Cardiac muscle cell (in vitro differentiated cells and primary cell): Measurements from ENCODE around the gene ERMP1. TPM values are rescaled to one million over a fixed set of nuclear protein-coding genes. Genes with fewer than 3 reads are reported as not detected.
"Not testable (repeated sequence)": the region's sequence is repeated elsewhere in the genome, so short reads cannot be mapped to it uniquely, and the experiment has no call there.

Source experiments
- DNase-seq, 2 donors: peaks; one replicate each; pipeline versions ENCODE4 v3.0.0 to v3.0.0-alpha.2; 2010 to 2017; ENCODE audit warnings: low read depth in 1 of 2, low spot score in 1 of 2
- H3K27ac ChIP-seq: fragments of 200-600 bp; sonication (generic); 2 replicates; pipeline ENCODE4 v1.5.1; 2016
- H3K27me3 ChIP-seq: fragments of 200-600 bp; sonication (generic); 2 replicates; pipeline ENCODE4 v1.6.0; 2016; ENCODE audit warnings: control low read depth
- H3K36me3 ChIP-seq: fragments of 200-600 bp; sonication (generic); 2 replicates; pipeline ENCODE4 v1.5.1; 2016; ENCODE audit warnings: control low read depth
- H3K4me1 ChIP-seq: fragments of 200-600 bp; sonication (generic); 2 replicates; pipeline ENCODE4 v1.8.1; 2017; ENCODE audit warnings: low read depth, mild to moderate bottlenecking, mixed run types
- H3K4me3 ChIP-seq: fragments of 200-600 bp; sonication (generic); 2 replicates; pipeline ENCODE4 v1.5.1; 2016; ENCODE audit warnings: mild to moderate bottlenecking
- H3K9me3 ChIP-seq: fragments of 200-600 bp; sonication (generic); 2 replicates; pipeline ENCODE4 v1.5.1; 2017; ENCODE audit warnings: low read depth, mild to moderate bottlenecking, control low read depth
- polyA plus RNA-seq: library from polyadenylated mRNA; unstranded; fragments of >200 nt; fragmentation: Nextera tagmentation; extraction: Ambion mirVana; gene quantifications from 2 replicates; pipeline ENCODE4 v1.2.1, GENCODE V29; 2016
- total RNA-seq: library from RNA; depleted of rRNA; stranded (reverse); fragments of >200 nt; gene quantifications from 2 replicates; pipeline ENCODE4 v1.2.3, GENCODE V29; 2016
- TF ChIP-seq, protein P1 (sequence below): IDR thresholded peaks from 2 replicates; pipeline ENCODE4 v1.5.1; 2012; ENCODE audit warnings: low read depth, mild to moderate bottlenecking, low read length

The ERMP1 gene
- total and polyA plus RNA-seq, 2 experiments from 2014 or later: 18.1 to 31.5 TPM

DNA sequence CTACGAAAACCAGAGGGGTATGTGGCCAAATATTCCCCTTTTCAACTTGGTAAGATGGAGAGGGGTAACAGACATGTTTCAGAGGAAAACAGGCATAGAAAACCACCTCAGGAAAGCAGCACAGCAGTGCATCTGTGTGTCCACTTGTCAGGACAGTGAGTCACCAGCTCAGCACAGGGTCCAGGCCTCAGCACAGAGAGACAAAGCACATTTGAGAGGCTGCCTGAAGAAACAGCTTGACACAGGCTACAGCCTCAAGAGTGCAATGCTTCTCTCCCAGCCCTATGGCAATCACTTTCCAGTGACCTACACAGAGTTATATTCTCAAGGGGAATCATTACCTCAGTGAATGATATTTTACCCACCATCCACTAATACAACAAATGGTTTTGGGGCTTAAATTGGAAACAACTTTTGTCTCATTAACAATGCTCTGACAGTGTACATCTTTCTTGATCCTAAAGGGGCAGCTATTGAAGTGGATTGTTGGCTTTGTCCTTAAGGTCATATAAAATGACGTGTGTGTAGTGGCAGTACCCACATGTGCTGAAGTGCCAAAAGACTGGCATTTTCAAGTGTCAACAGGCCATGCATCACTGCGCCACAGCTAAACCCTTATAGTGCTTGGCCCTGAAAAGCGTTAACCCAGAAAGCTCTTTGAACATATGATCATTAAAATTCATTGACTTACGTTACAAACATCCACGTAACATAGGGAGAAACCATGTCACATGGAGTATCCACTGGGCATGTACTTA, 46.4 kb downstream of the ERMP1 start:
- Histone ChIP-seq H3K4me3 (no peak overlapping the region), H3K27me3 (no peaks in the 10 kb centered on the region), H3K27ac (peak overlapping the region; percentile 27), H3K36me3 (peaks cover 8% of the 10 kb centered on the region), H3K4me1 (peaks cover 2% of the 10 kb centered on the region), H3K9me3 (no peaks in the 10 kb centered on the region)
- TF ChIP-seq, protein P1, sequence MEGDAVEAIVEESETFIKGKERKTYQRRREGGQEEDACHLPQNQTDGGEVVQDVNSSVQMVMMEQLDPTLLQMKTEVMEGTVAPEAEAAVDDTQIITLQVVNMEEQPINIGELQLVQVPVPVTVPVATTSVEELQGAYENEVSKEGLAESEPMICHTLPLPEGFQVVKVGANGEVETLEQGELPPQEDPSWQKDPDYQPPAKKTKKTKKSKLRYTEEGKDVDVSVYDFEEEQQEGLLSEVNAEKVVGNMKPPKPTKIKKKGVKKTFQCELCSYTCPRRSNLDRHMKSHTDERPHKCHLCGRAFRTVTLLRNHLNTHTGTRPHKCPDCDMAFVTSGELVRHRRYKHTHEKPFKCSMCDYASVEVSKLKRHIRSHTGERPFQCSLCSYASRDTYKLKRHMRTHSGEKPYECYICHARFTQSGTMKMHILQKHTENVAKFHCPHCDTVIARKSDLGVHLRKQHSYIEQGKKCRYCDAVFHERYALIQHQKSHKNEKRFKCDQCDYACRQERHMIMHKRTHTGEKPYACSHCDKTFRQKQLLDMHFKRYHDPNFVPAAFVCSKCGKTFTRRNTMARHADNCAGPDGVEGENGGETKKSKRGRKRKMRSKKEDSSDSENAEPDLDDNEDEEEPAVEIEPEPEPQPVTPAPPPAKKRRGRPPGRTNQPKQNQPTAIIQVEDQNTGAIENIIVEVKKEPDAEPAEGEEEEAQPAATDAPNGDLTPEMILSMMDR: no peak
- no peak for DNase-seq

DNA sequence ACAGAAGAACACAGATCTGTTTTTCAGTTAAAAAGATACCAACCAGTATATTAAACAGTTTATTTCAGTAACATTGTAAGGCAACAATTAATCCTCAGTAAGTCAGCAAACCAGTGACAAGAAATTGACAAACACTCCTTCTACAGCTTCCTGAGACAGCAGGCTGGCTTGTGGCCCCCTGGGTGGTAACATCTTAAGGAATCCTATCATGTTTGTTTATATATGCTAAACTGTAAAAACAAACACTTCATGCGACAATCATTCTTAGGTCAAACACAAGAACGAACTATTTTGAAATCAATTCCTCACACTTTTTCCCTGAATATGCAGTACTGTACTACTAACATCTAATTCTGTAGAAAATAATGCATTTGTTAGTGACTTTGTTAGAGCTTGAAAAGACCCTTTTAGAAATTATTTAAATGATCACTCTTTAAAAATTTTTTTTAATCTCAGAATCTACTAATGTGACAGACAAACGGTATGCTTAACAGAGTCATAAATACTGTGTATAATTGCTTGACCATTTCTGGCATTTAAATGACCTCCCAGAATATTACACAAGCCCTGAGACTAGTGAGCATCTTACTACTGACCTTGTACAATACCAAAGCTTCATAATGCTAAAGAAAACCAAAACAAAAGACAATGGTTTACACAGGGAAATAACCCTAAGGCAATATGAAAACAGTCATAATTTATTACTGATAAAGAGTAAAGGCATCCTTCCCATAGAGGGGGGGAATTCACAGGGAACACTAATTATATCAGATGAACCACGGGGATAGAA, 48.2 kb downstream of the ERMP1 start:
- DNase-seq: no peak
- H3K27ac ChIP-seq: no peak overlapping the region
- no peaks in the 10 kb centered on the region for H3K4me1 ChIP-seq
- H3K9me3 ChIP-seq: no peaks in the 10 kb centered on the region
- TF ChIP-seq, protein P1: no peak
- H3K4me3 ChIP-seq: no peak overlapping the region
- peaks cover 3% of the 10 kb centered on the region for H3K36me3 ChIP-seq
- no peaks in the 10 kb centered on the region for H3K27me3 ChIP-seq

GRCh38 chr9:5783982-5784381, 48.9 kb downstream of the ERMP1 start:
- DNase-seq: no peak
- Histone ChIP-seq H3K9me3 (no peaks in the 10 kb centered on the region), H3K27ac (no peak overlapping the region), H3K36me3 (peaks cover 3% of the 10 kb centered on the region), H3K4me3 (no peak overlapping the region), H3K4me1 (no peaks in the 10 kb centered on the region), H3K27me3 (no peaks in the 10 kb centered on the region)
- TF ChIP-seq, protein P1: no peak

- not testable (repeated sequence) for H3K27me3 ChIP-seq, H3K4me3 ChIP-seq, H3K36me3 ChIP-seq, H3K27ac ChIP-seq, DNase-seq, H3K9me3 ChIP-seq, H3K4me1 ChIP-seq
Observed at GRCh38 chr9:5783420-5783819, 49.5 kb downstream of the ERMP1 start.

DNA sequence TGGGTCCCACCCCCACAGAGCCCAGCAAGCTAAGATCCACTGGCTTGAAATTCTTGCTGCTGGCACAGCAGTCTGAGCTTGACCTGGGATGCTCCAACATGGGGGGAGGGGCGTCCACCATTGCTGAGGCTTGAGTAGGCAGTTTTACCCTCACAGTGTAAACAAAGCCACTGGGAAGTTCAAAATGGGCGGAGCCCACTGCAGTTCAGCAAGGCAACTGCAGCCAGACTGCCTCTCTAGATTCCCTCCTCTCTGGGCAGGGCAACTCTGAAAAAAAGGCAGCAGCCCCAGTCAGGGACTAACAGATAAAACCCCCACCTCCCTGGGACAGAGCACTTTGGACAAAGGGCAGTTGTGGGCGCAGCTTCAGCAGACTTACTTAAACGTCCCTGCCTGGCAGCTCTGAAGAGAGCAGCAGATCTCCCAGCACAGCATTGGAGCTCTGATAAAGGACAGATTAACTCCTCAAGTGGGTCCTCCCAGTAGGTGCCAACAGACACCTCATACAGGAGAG, 53.2 kb downstream of the ERMP1 start:
- not testable (repeated sequence) for H3K9me3 ChIP-seq, H3K4me3 ChIP-seq, H3K27ac ChIP-seq, H3K27me3 ChIP-seq, H3K4me1 ChIP-seq, DNase-seq
- H3K36me3 ChIP-seq: peaks cover 21% of the 10 kb centered on the region

GRCh38 chr9:5778805-5779204, 54.1 kb downstream of the ERMP1 start:
- H3K36me3 ChIP-seq: peaks cover 31% of the 10 kb centered on the region
- H3K9me3 ChIP-seq: no peaks in the 10 kb centered on the region

More at GRCh38 chr9:5778805-5779204, 54.1 kb downstream of the ERMP1 start:
- no peak for DNase-seq
- TF ChIP-seq, protein P1: no peak
- Histone ChIP-seq H3K4me1 (no peaks in the 10 kb centered on the region), H3K27ac (no peak overlapping the region), H3K27me3 (no peaks in the 10 kb centered on the region), H3K4me3 (no peak overlapping the region)
